GM21447 (cell line): ENCODE measurements around the gene UBTFL1.
"Not testable (repeated sequence)": the region's sequence is repeated elsewhere in the genome, so short reads cannot be mapped to it uniquely, and the experiment has no call there.

Source experiments
- ATAC-seq: cut with Tn5 transposase; IDR thresholded peaks from one replicate; pipeline ENCODE4 v1.9.1; 2021; ENCODE audit not compliant: unreplicated experiment

Gene UBTFL1

DNA sequence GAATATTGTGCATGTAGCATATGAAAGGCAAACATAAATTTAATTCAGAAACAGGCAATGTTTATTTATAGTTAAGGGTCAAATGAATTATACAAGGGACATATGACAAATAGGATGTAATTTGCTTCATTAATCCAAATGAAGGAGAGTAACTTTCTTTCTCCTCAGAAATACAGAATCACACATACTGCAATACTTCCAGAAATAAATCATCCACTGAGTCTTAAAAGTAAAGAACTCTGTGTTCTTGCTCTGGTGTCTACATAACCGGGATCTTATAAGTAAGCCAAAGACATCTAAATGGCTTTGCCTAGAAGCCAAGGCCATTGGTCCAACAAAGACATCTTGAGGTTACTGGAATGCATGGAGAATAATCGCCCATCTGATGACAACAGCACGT lies at the start of gene UBTFL1:
UBTFL1 (plus strand) TSS at position 301 of the 400 bp plus-strand sequence; CDS start at position 301, 0 bp downstream.
- not testable (repeated sequence) for ATAC-seq

DNA sequence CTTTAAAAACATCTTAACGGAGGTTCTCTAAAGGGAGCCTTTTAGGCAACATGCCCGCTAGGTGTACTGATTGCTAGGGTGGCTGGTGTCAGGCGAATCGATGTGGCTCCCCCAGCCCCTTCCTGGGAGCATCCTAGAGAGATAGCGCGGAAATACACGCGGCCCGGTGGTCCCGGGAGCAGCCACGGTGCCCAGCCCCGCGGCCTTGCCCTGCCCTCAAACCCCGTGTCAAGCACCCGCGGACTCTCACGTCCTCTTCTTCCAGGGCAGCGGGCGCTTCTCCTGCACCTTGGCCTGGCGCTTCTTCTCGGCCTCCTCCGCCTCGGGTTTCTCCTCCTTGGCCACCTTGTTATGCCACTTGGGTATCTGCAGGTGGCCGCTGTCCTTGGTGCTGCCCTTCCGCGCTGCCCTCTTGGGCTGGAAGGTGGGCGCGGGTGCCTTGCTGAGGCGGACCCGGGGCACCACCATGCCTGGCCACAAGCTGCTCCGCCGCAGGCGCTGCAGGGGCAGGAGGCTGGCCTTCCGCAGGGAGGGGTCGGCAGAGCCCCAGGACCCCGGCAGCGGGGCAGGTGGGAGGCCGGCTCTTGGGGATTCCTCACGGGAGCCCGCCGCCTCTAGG lies 34.0 kb upstream of the UBTFL1 start:
- ATAC-seq = not testable (repeated sequence)

DNA sequence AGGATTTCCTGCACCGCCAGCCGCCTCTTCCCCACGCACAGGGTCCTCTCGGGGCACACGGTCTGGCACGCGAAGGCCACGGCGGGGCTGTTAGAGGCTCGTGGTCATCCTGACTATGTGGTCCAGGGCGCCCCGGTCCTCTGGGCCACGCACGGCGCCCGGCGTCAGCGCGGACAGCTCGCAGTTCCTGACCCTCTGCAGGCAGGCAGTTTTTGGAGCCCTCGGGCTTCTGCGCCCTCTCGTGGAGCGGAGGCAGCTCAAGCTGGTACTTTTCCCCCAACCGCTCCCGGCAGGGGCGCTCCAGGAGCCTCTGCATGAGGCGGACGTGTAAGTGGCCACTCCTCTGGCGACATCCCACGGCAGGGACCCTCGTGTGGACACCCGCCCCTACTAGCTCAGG lies 33.4 kb upstream of the UBTFL1 start:
- ATAC-seq = not testable (repeated sequence)

- not testable (repeated sequence) for ATAC-seq
Observed at GRCh38 chr11:90053545-90053944, 32.2 kb upstream of the UBTFL1 start.

GRCh38 chr11:90088731-90089130 lies 3.0 kb downstream of the UBTFL1 start:
- not testable (repeated sequence) for ATAC-seq

DNA sequence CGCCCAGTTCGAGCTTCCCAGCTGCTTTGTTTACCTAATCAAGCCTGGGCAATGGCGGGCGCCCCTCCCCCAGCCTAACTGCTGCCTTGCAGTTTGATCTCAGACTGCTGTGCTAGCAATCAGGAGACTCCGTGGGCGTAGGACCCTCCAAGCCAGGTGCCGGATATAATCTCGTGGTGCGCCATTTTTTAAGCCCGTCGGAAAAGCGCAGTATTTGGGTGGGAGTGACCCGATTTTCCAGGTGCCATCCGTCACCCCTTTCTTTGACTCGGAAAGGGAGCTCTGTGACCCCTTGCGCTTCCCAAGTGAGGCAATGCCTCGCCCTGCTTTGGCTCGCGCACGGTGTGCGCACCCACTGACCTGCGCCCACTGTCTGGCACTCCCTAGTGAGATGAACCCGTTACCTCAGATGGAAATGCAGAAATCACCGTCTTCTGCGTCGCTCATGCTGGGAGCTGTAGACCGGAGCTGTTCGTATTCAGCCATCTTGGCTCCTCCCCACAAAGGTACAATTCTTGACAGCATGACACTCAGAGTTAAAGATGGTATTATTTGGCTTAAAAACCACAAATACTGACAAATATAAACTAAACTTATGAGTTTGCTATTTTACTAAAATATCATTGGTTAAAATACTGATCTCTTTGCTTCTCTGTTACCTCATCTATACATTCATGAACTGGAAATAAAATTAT lies 9.6 kb downstream of the UBTFL1 start:
- not testable (repeated sequence) for ATAC-seq

DNA sequence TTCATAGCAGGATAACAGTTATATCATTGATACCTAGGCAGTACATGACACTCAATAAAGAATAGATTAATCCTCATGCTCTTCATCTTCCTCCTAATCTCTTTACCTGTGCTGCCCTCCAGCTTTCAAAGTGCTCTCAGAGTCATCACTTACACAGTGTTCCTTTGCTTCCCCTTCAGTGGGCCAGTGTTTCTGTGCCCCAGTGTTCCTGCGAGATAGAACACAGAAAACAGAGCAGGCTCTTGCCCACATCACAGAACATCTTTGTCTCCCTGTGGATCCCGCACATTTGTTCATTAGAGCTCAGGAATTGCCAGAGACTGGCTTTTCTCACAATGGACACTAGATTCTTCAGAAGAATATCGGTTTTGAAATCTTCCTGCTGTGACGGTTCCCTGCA lies 12.5 kb downstream of the UBTFL1 start:
- not testable (repeated sequence) for ATAC-seq

- no peak for ATAC-seq
Observed at GRCh38 chr11:90100431-90100830, 14.7 kb downstream of the UBTFL1 start.

DNA sequence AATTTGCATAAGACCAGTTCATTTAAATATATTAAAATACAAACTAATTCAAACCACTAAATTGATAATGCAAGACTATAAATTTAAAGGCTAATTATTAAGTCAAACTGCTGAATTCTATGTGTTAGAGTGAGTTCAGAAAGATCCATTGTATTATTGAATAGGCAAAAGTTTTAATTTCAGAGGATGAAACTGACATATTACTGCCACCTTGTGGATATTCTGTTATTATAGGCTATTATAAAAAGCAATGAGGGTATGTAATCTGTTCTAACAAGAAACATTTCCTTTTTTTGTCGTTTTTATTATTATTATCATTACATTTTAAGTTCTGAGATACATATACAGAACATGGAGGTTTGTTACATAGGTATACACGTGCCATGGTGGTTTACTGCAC lies 27.8 kb downstream of the UBTFL1 start:
- ATAC-seq = no peak

GRCh38 chr11:90120191-90120590 lies 34.4 kb downstream of the UBTFL1 start:
- ATAC-seq = no peak

GRCh38 chr11:90124371-90124770 lies 38.6 kb downstream of the UBTFL1 start:
- ATAC-seq = no peak

GRCh38 chr11:90124946-90125345 lies 39.2 kb downstream of the UBTFL1 start:
- ATAC-seq = no peak

GRCh38 chr11:90133560-90134477 lies 48.1 kb downstream of the UBTFL1 start:
- no peak for ATAC-seq

DNA sequence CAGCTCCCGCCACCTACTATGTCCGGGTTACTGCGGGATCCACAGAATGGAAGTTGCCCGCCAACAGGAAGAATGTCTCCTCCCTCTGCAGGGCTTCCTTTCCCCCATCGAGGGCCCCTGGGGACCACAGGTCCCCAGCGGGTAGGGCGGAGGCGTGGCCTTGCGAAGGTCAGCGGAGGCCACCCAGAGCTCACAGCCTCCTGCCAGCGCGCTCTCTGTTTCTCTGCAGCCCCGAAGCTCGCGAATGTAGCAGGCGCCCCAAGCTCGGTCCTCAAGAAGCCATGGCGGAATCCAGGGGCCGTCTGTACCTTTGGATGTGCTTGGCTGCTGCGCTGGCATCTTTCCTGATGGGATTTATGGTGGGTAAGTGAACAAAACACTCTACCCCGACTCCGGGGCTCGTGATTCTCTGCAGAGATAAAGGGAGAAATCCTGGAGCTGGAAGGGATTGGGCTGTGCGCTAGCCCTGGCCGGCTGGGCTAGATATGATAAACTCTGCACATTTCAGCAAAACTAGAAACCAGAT lies 48.8 kb downstream of the UBTFL1 start, which contains the start of gene NAALAD2:
NAALAD2 (plus strand) TSS at position 186 of the 526 bp plus-strand sequence; CDS start at position 282, 96 bp downstream.
- ATAC-seq = peak; percentile 86

- no peak for ATAC-seq
Observed at GRCh38 chr11:90135016-90135415, 49.3 kb downstream of the UBTFL1 start.
